Fibroblast of lung (primary cell): Measurements from ENCODE around the gene DOC2B. TPM values are rescaled to one million over a fixed set of nuclear protein-coding genes. Genes with fewer than 3 reads are reported as not detected.

ENCODE experiments used
- DNase-seq, 2 donors: peaks; one replicate each; pipeline versions ENCODE4 v3.0.0 to v3.0.0-alpha.2; 2010; ENCODE audit warnings: low read depth in 2 of 2
- H2AFZ ChIP-seq: 2 replicates; pipeline ENCODE4 v1.5.1; 2012; ENCODE audit warnings: low read length, control low read depth, inconsistent platforms
- H3K27ac ChIP-seq: 2 replicates; pipeline ENCODE4 v1.5.1; 2011; ENCODE audit warnings: low read length, control low read depth; ENCODE audit not compliant: insufficient read depth
- H3K27me3 ChIP-seq: 2 replicates; pipeline ENCODE4 v1.5.1; 2011; ENCODE audit warnings: mild to moderate bottlenecking, low read length; ENCODE audit not compliant: control insufficient read depth, insufficient read depth
- H3K36me3 ChIP-seq: 2 replicates; pipeline ENCODE4 v1.5.1; 2011; ENCODE audit warnings: low read length; ENCODE audit not compliant: control insufficient read depth, insufficient read depth
- H3K4me1 ChIP-seq: 2 replicates; pipeline ENCODE4 v1.5.1; 2011; ENCODE audit warnings: low read length; ENCODE audit not compliant: control insufficient read depth, insufficient read depth; ENCODE audit errors: extremely low read depth
- H3K4me2 ChIP-seq: 2 replicates; pipeline ENCODE4 v1.5.1; 2011; ENCODE audit warnings: low read length, control low read depth; ENCODE audit not compliant: insufficient read depth; ENCODE audit errors: extremely low read depth
- H3K4me3 ChIP-seq, 4 experiments: fragments of 200-600 bp in 1 of 4; sonication (generic) in 1 of 4; replicated peaks in 1 of 4; 2 replicates each; pipeline ENCODE4 v1.5.1; 2011 to 2016; ENCODE audit warnings: low read length in 4 of 4, low read depth in 3 of 4, mild to moderate bottlenecking in 3 of 4, control low read depth in 2 of 4, inconsistent platforms in 1 of 4, mixed read lengths in 1 of 4; ENCODE audit not compliant: insufficient read depth in 1 of 4; ENCODE audit errors: control extremely low read depth in 1 of 4
- H3K79me2 ChIP-seq: 2 replicates; pipeline ENCODE4 v1.5.1; 2012; ENCODE audit warnings: mild to moderate bottlenecking, low read length, inconsistent platforms; ENCODE audit not compliant: control insufficient read depth, insufficient read depth
- H3K9ac ChIP-seq: 2 replicates; pipeline ENCODE4 v1.5.1; 2011; ENCODE audit warnings: mild to moderate bottlenecking, low read length, control low read depth; ENCODE audit not compliant: insufficient read depth
- H3K9me3 ChIP-seq: 2 replicates; pipeline ENCODE4 v1.5.1; 2012; ENCODE audit warnings: low read depth, low read length; ENCODE audit not compliant: control insufficient read depth, insufficient read depth
- H4K20me1 ChIP-seq: 2 replicates; pipeline ENCODE4 v1.5.1; 2011; ENCODE audit warnings: low read length; ENCODE audit not compliant: control insufficient read depth, insufficient read depth; ENCODE audit errors: extremely low read depth
- CTCF ChIP-seq, 2 donors: IDR thresholded peaks in 1 of 2; conservative IDR thresholded peaks in 1 of 2; 1 replicate in 1 of 2; 2 replicates in 1 of 2; pipeline ENCODE4 v1.5.1; 2011 to 2012; ENCODE audit warnings: low read length in 2 of 2, control low read depth in 1 of 2, inconsistent platforms in 1 of 2, low read depth in 1 of 2, mild to moderate bottlenecking in 1 of 2
- EZH2 ChIP-seq: IDR thresholded peaks from 2 replicates; pipeline ENCODE4 v1.5.1; 2012; ENCODE audit warnings: low read length, control low read depth, mild to moderate bottlenecking; ENCODE audit errors: missing control alignments
- polyA plus RNA-seq, 2 donors: library from polyadenylated mRNA; depleted of rRNA in 1 of 2; stranded (reverse) in 1 of 2; unstranded in 1 of 2; fragments of >200 nt; gene quantifications; 2 replicates each; pipeline ENCODE4 v1.2.1, GENCODE V29; 2011 to 2012; ENCODE audit warnings: missing spikeins in 1 of 2
- total RNA-seq: library from RNA; depleted of rRNA; stranded (reverse); fragments of >200 nt; gene quantifications from 2 replicates; pipeline ENCODE4 v1.2.1, GENCODE V29; 2014

The DOC2B gene
- total and polyA plus RNA-seq, 2 donors (not counting 1 experiment from before 2014, with no cell fraction given): not detected

GRCh38 chr17:156946-157345 lies 24.5 kb downstream of the DOC2B start:
- TF ChIP-seq EZH2 (no peak), CTCF (conservative IDR thresholded peaks at IDR 0.05 in 1 of 2, IDR thresholded peaks at IDR 0.05 in 1 of 2; ENCODE audit: low read depth in 1 of 2, low read length in 2 of 2) (no peak)
- DNase-seq: no peak
- H3K27ac ChIP-seq: no peak overlapping the region
- no peaks in the 10 kb centered on the region for H3K79me2 ChIP-seq
- no peaks in the 10 kb centered on the region for H3K4me1 ChIP-seq
- no peak overlapping the region for H3K4me2 ChIP-seq
- H3K9me3 ChIP-seq: no peaks in the 10 kb centered on the region
- no peak overlapping the region for H3K9ac ChIP-seq
- H3K4me3 ChIP-seq: no peak overlapping the region
- no peaks in the 10 kb centered on the region for H4K20me1 ChIP-seq
- no peaks in the 10 kb centered on the region for H3K36me3 ChIP-seq
- no peaks in the 10 kb centered on the region for H3K27me3 ChIP-seq
- H2AFZ ChIP-seq: no peak overlapping the region

- H3K36me3 ChIP-seq: no peaks in the 10 kb centered on the region
- H3K27me3 ChIP-seq: no peaks in the 10 kb centered on the region
- no peaks in the 10 kb centered on the region for H3K79me2 ChIP-seq
- no peak for DNase-seq
- H3K9ac ChIP-seq: no peak overlapping the region
- no peak overlapping the region for H3K27ac ChIP-seq
- no peak overlapping the region for H2AFZ ChIP-seq
- no peaks in the 10 kb centered on the region for H3K9me3 ChIP-seq
- H4K20me1 ChIP-seq: no peaks in the 10 kb centered on the region
- H3K4me3 ChIP-seq: no peak overlapping the region
- H3K4me1 ChIP-seq: no peaks in the 10 kb centered on the region
- TF ChIP-seq EZH2: no peak
- TF ChIP-seq CTCF (conservative IDR thresholded peaks at IDR 0.05 in 1 of 2, IDR thresholded peaks at IDR 0.05 in 1 of 2; ENCODE audit: low read depth in 1 of 2, low read length in 2 of 2): no peak
- no peak overlapping the region for H3K4me2 ChIP-seq
Measured at GRCh38 chr17:156094-156621, 25.3 kb downstream of the DOC2B start.

- TF ChIP-seq EZH2: no peak
- no peak for TF ChIP-seq CTCF (conservative IDR thresholded peaks at IDR 0.05 in 1 of 2, IDR thresholded peaks at IDR 0.05 in 1 of 2; ENCODE audit: low read depth in 1 of 2, low read length in 2 of 2)
Measured at GRCh38 chr17:155576-155975, 25.9 kb downstream of the DOC2B start.

More at GRCh38 chr17:155576-155975, 25.9 kb downstream of the DOC2B start:
- Histone ChIP-seq H3K27ac (no peak overlapping the region), H3K9ac (no peak overlapping the region), H2AFZ (no peak overlapping the region), H3K36me3 (no peaks in the 10 kb centered on the region), H3K27me3 (no peaks in the 10 kb centered on the region), H3K9me3 (no peaks in the 10 kb centered on the region), H3K4me1 (no peaks in the 10 kb centered on the region), H3K4me3 (no peak overlapping the region), H3K4me2 (no peak overlapping the region), H3K79me2 (no peaks in the 10 kb centered on the region), H4K20me1 (no peaks in the 10 kb centered on the region)
- no peak for DNase-seq
